PFSK-1 (cell line): ENCODE data around the gene ARHGAP6.

ENCODE experiments used
- FOXP2 ChIP-seq: optimal IDR thresholded peaks from 2 replicates; pipeline ENCODE3; 2011; ENCODE audit warnings: borderline replicate concordance, control low read depth, inconsistent platforms; ENCODE audit not compliant: insufficient read depth; ENCODE audit errors: extremely low read length, extremely low read depth
- POLR2AphosphoS5 ChIP-seq: IDR thresholded peaks from 2 replicates; pipeline ENCODE4 v1.6.1; 2012; ENCODE audit warnings: low read depth, mild to moderate bottlenecking, control low read depth, low read length, moderate library complexity
- REST ChIP-seq, 2 experiments: IDR thresholded peaks; 2 replicates each; pipeline versions ENCODE4 v1.6.1 to v1.8.0; 2011 to 2012; ENCODE audit warnings: low read depth in 2 of 2, low read length in 2 of 2, control low read depth in 1 of 2, inconsistent platforms in 1 of 2, mild to moderate bottlenecking in 1 of 2, moderate library complexity in 1 of 2; ENCODE audit not compliant: insufficient read depth in 1 of 2
- SIN3A ChIP-seq: IDR thresholded peaks from 2 replicates; pipeline ENCODE4 v1.6.1; 2012; ENCODE audit warnings: mild to moderate bottlenecking, low read length, moderate library complexity, borderline replicate concordance; ENCODE audit not compliant: insufficient read depth
- TAF1 ChIP-seq: IDR thresholded peaks from 2 replicates; pipeline ENCODE4 v1.6.1; 2012; ENCODE audit warnings: low read length, control low read depth, borderline replicate concordance; ENCODE audit not compliant: insufficient read depth

Gene ARHGAP6

GRCh38 chrX:11190745-11191510 is 474.8 kb downstream of the ARHGAP6 start:
- TF ChIP-seq TAF1 (no peak), FOXP2 (no peak), POLR2AphosphoS5 (no peak), SIN3A (no peak), REST (IDR thresholded peaks at IDR 0.05; ENCODE audit: insufficient read depth in 1 of 2, low read depth in 2 of 2, low read length in 2 of 2) (no peak)

- TF ChIP-seq POLR2AphosphoS5, result no peak
- TF ChIP-seq TAF1, result no peak
- TF ChIP-seq SIN3A, result no peak
These were observed 476.6 kb downstream of the ARHGAP6 start for GRCh38 chrX:11189097-11189496.

GRCh38 chrX:11188664-11189063 is 477.1 kb downstream of the ARHGAP6 start:
- TF ChIP-seq FOXP2 (no peak), SIN3A (no peak), REST (IDR thresholded peaks at IDR 0.05; ENCODE audit: insufficient read depth in 1 of 2, low read depth in 2 of 2, low read length in 2 of 2) (no peak), TAF1 (no peak)

GRCh38 chrX:11187001-11187400 is 478.7 kb downstream of the ARHGAP6 start:
- no peak for TF ChIP-seq POLR2AphosphoS5
- TF ChIP-seq SIN3A, result no peak
- no peak for TF ChIP-seq TAF1
- no peak for TF ChIP-seq REST (IDR thresholded peaks at IDR 0.05; ENCODE audit: insufficient read depth in 1 of 2, low read depth in 2 of 2, low read length in 2 of 2)
- TF ChIP-seq FOXP2, result no peak

- no peak for TF ChIP-seq POLR2AphosphoS5
- no peak for TF ChIP-seq SIN3A
- no peak for TF ChIP-seq FOXP2
- no peak for TF ChIP-seq REST (IDR thresholded peaks at IDR 0.05; ENCODE audit: insufficient read depth in 1 of 2, low read depth in 2 of 2, low read length in 2 of 2)
- TF ChIP-seq TAF1, result no peak
These were observed 479.9 kb downstream of the ARHGAP6 start for GRCh38 chrX:11185861-11186260.
